Keratinocyte (primary cell): ENCODE data around the gene GLIS2.

ENCODE experiments used
- CTCF ChIP-seq, 3 experiments: IDR thresholded peaks in 1 of 3; conservative IDR thresholded peaks in 1 of 3; optimal IDR thresholded peaks in 1 of 3; 2 replicates in 2 of 3; 3 replicates in 1 of 3; pipeline versions ENCODE3 to v1.5.1; 2011; ENCODE audit warnings: low read length in 3 of 3, mild to moderate bottlenecking in 3 of 3, moderate library complexity in 2 of 3, control low read depth in 1 of 3, inconsistent platforms in 1 of 3; ENCODE audit not compliant: insufficient read depth in 2 of 3; ENCODE audit errors: extremely low read depth in 1 of 3
- EZH2 ChIP-seq: IDR thresholded peaks from one replicate; pipeline ENCODE4 v1.6.1; 2012; ENCODE audit warnings: inconsistent platforms, mild to moderate bottlenecking, low read length, moderate library complexity

GRCh38 chr16:4283441-4283840 lies 32.4 kb upstream of the GLIS2 start:
- TF ChIP-seq EZH2 (no peak), CTCF (optimal IDR thresholded peaks at IDR 0.05 in 1 of 3, IDR thresholded peaks at IDR 0.05 in 1 of 3, conservative IDR thresholded peaks at IDR 0.05 in 1 of 3; ENCODE audit: extremely low read depth in 1 of 3, insufficient read depth in 2 of 3, low read length in 3 of 3) (no peak)
